SH-SY5Y (cell line): ENCODE results near the gene MIP.

Experiments used
- GATA2 ChIP-seq: IDR thresholded peaks from 2 replicates; pipeline ENCODE4 v1.6.1; 2011; ENCODE audit warnings: mild to moderate bottlenecking, low read depth, low read length
- GATA3 ChIP-seq: IDR thresholded peaks from 2 replicates; pipeline ENCODE4 v1.6.1; 2011; ENCODE audit warnings: low read depth, mild to moderate bottlenecking, low read length, moderate library complexity

DNA sequence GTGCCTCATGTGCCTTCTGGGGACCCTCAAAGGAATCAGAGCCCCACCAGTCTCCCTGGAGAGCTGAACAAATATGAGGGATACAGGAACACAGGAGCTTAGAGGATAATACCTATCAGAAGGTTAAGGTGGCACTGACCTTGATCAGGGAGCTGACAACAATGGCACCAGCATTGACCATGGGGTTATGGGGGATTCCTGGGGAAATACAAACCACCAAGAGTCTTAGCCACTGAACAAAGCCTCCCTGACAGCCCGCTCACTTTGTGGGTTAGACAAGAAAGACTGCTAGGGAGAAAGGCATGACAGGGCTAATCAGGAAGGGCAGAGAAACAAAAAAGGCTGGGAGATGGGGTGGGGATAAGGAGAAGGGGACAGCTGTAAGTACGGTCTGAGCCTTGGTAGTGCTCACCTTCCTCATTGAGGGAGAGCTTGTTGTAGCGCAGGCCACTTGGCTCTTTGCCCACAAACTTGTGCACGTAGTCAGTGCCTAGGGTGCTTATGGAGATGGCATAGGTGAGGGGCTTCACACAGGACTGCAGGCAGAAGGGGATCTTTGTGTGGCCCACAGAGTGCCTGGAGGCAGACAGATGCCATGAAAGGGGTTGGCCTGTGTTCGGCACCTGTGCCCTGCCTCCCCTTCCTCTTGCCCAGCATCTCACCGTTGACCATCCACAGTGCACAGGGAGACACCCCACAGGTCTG is 23.2 kb upstream of the MIP start:
- TF ChIP-seq GATA3 (no peak), GATA2 (no peak)
